ENCODE results near the gene ZNF19. TPM values are rescaled to one million over a fixed set of nuclear protein-coding genes. Genes with fewer than 3 reads are reported as not detected.
A peak's percentile ranks its signal among the peaks of the same experiment; 100 is the strongest.

ZNF19 gene
- total RNA-seq, 1 donor from 2014 or later: 18.3 TPM

DNA sequence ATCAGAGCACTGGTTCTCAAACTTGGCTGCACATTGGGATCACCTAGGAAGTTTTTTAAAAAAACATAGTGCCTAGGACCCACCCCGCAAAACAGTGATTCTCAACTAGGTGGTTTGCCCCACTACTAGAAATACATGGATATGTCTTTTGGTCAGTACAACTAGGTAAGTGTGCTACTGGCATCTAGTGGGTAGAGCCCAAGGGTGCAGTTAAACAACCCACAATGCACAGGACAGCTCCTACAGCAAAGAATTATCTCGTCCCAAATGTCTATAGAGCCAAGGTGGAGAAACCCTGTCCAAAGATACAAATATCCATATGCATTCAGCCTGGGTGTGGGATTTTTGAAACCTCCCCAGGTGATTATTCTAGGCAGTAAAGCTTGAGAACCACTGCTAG is 11.8 kb upstream of the ZNF19 start:
- Histone ChIP-seq H3K4me3 (no peak overlapping the region), H3K36me3 (no peaks in the 10 kb centered on the region), H3K4me1 (no peaks in the 10 kb centered on the region), H3K9me3 (no peaks in the 10 kb centered on the region), H3K27me3 (ENCODE audit: low read depth) (no peaks in the 10 kb centered on the region), H3K27ac (no peak overlapping the region)
- intact Hi-C loops (cut with DNase I): no loop called here
- no peak for DNase-seq
- ATAC-seq: no peak
- TF ChIP-seq, protein P1, sequence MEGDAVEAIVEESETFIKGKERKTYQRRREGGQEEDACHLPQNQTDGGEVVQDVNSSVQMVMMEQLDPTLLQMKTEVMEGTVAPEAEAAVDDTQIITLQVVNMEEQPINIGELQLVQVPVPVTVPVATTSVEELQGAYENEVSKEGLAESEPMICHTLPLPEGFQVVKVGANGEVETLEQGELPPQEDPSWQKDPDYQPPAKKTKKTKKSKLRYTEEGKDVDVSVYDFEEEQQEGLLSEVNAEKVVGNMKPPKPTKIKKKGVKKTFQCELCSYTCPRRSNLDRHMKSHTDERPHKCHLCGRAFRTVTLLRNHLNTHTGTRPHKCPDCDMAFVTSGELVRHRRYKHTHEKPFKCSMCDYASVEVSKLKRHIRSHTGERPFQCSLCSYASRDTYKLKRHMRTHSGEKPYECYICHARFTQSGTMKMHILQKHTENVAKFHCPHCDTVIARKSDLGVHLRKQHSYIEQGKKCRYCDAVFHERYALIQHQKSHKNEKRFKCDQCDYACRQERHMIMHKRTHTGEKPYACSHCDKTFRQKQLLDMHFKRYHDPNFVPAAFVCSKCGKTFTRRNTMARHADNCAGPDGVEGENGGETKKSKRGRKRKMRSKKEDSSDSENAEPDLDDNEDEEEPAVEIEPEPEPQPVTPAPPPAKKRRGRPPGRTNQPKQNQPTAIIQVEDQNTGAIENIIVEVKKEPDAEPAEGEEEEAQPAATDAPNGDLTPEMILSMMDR (IDR thresholded peaks at IDR 0.05): no peak

DNA sequence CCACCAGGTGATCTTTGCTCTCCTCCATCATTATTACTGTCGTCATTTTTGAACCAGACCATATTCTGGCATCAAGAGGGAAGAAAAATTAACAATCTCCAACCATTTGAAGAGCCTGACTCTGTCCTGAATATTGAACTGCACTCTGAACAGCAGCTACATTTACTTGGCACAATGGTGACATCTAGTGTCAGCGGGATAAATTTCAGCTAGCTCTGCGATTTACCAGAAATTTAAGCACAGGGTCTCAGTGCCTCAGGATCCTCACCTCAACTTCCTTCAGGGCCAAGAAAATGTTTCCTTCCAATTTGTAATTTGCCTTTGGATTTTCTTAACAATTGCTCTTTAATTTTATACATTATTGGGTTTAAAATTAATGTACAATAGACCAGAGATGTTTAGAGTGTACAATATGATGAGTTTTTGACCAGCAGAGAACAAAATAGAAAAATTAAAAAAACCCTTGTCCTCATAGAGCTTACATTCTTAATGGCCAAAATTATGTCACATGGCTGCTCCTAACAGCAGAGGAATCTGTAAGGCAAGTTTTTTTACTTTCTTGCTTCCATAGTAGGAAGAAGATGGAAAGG is 10.7 kb upstream of the ZNF19 start:
- Histone ChIP-seq H3K4me1 (no peaks in the 10 kb centered on the region), H3K4me3 (no peak overlapping the region), H3K36me3 (no peaks in the 10 kb centered on the region), H3K9me3 (no peaks in the 10 kb centered on the region), H3K27me3 (ENCODE audit: low read depth) (no peaks in the 10 kb centered on the region), H3K27ac (no peak overlapping the region)
- ATAC-seq: peak; percentile 54 to 58
- intact Hi-C loops (cut with DNase I): loop anchor here (10.0 kb wide), 1 partner anchor 85 kb away; no protein-coding TSS in a partner anchor
- TF ChIP-seq, protein P1 (IDR thresholded peaks at IDR 0.05): peak; percentile 68
- no peak for DNase-seq

DNA sequence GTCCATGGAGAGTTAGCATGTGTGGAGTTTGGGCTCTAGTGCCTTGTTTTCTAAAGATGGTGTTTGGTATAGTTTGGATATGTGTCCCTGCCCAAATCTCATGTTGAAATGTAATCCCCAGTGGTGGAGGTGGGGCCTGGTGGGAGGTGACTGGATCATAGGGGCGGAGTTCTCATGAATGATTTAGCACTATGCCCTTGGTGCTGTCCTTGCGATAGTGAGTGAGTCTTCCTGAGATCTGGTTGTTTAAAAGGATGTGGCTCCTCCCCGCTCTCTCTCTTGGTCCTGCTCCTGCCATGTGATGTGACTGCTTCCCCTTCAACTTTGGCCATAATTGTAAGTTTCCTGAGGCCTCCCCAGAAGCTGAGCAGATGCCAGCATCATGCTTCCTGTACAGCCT is 8.9 kb upstream of the ZNF19 start:
- no peak overlapping the region for H3K4me3 ChIP-seq
- H3K36me3 ChIP-seq: no peaks in the 10 kb centered on the region
- no peaks in the 10 kb centered on the region for H3K9me3 ChIP-seq
- no peaks in the 10 kb centered on the region for H3K4me1 ChIP-seq
- intact Hi-C loops (cut with DNase I): loop anchor here (10.0 kb wide), 1 partner anchor 83 kb away; no protein-coding TSS in a partner anchor
- TF ChIP-seq, protein P1 (IDR thresholded peaks at IDR 0.05): no peak
- no peaks in the 10 kb centered on the region for H3K27me3 ChIP-seq (ENCODE audit: low read depth)
- DNase-seq (no peak), ATAC-seq (no peak)
- H3K27ac ChIP-seq: no peak overlapping the region

DNA sequence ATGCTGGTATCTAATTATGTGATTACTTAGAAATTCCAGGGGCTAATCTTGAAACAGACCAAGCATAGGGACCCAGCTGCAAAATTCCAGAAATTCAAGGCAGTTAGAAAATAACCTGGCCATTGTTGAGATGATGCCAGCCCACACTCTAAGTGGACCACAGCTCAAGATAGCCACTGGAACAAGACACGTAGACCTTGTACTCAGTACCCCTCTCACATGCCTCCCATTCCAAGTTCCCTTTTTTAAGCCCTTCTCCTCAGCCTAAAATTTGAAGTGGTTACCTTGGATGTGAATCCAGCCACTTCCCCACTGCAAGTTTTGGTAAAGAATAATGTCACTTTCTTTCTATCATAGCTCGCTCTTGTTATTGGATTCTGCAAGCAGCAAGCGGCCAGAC is 4.1 kb upstream of the ZNF19 start:
- H3K27me3 ChIP-seq (ENCODE audit: low read depth): no peaks in the 10 kb centered on the region
- no peak for DNase-seq
- no peaks in the 10 kb centered on the region for H3K4me1 ChIP-seq
- no peak overlapping the region for H3K27ac ChIP-seq
- H3K4me3 ChIP-seq: no peak overlapping the region
- no peaks in the 10 kb centered on the region for H3K9me3 ChIP-seq
- H3K36me3 ChIP-seq: no peaks in the 10 kb centered on the region
- TF ChIP-seq, protein P1 (IDR thresholded peaks at IDR 0.05): no peak
- ATAC-seq: no peak
- intact Hi-C loops (cut with DNase I): loop anchor here (10.0 kb wide), 1 partner anchor 78 kb away; no protein-coding TSS in a partner anchor

DNA sequence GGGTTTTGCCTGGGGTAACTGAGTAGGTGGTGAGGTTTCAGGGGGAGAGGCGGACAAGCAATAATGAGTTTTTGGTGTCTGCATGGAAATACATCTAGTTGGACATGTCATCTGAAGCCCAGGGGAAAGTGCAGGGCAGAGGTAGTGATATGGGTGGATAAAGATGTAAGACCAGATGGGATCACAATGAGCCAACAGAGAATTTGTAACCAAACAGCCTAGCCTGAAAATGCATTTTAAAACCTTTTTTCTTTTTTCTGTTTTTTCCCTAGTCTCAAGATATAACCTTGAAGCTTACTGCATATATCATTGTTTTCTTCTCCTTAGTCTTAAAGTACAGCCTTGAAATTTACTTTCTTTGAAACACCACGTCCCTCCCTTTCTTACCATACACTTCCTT is 3.7 kb upstream of the ZNF19 start:
- Histone ChIP-seq H3K36me3 (no peaks in the 10 kb centered on the region), H3K4me3 (no peak overlapping the region), H3K9me3 (no peaks in the 10 kb centered on the region), H3K4me1 (no peaks in the 10 kb centered on the region), H3K27ac (no peak overlapping the region), H3K27me3 (ENCODE audit: low read depth) (no peaks in the 10 kb centered on the region)
- intact Hi-C loops (cut with DNase I): loop anchor here (10.0 kb wide), 1 partner anchor 78 kb away; no protein-coding TSS in a partner anchor
- TF ChIP-seq, protein P1 (IDR thresholded peaks at IDR 0.05): no peak
- DNase-seq (no peak), ATAC-seq (no peak)
